Chondrocyte (in vitro differentiated cells): ENCODE measurements around the gene ASS1. TPM values are rescaled to one million over a fixed set of nuclear protein-coding genes. Genes with fewer than 3 reads are reported as not detected.

Experiments
- DNase-seq: peaks from one replicate; pipeline ENCODE4 v3.0.0; 2021; ENCODE audit warnings: mixed read lengths, low spot score
- H3K27ac Mint-ChIP-seq: one replicate; pipeline ENCODE4 v1.8.0; 2021; ENCODE audit warnings: mild to moderate bottlenecking, moderate library complexity, mixed read lengths; ENCODE audit not compliant: unreplicated experiment
- H3K27me3 Mint-ChIP-seq: 2 replicates; pipeline ENCODE4 v1.8.0; 2021; ENCODE audit warnings: low read depth, mixed read lengths
- H3K36me3 Mint-ChIP-seq: 2 replicates; pipeline ENCODE4 v1.8.0; 2021; ENCODE audit warnings: low read depth, mixed read lengths
- H3K4me1 Mint-ChIP-seq: 2 replicates; pipeline ENCODE4 v1.8.0; 2021; ENCODE audit warnings: low read depth, mild to moderate bottlenecking, mixed read lengths
- H3K4me3 Mint-ChIP-seq: one replicate; pipeline ENCODE4 v1.8.0; 2021; ENCODE audit warnings: mild to moderate bottlenecking, moderate library complexity, mixed read lengths; ENCODE audit not compliant: unreplicated experiment
- H3K9me3 Mint-ChIP-seq: 2 replicates; pipeline ENCODE4 v1.8.0; 2021; ENCODE audit warnings: low read depth, mixed read lengths
- total RNA-seq: library from RNA; stranded (reverse); gene quantifications from 3 replicates; pipeline ENCODE4 v1.2.1, GENCODE V29; 2021
- TF ChIP-seq, protein P1 (sequence below): fragments of 200-600 bp; sonication (generic); IDR thresholded peaks from 2 replicates; pipeline ENCODE4 v1.5.0; 2021; ENCODE audit warnings: antibody characterized with exemption, mild to moderate bottlenecking, moderate library complexity

The ASS1 gene
- total RNA-seq, 1 donor from 2014 or later = 193 TPM

DNA sequence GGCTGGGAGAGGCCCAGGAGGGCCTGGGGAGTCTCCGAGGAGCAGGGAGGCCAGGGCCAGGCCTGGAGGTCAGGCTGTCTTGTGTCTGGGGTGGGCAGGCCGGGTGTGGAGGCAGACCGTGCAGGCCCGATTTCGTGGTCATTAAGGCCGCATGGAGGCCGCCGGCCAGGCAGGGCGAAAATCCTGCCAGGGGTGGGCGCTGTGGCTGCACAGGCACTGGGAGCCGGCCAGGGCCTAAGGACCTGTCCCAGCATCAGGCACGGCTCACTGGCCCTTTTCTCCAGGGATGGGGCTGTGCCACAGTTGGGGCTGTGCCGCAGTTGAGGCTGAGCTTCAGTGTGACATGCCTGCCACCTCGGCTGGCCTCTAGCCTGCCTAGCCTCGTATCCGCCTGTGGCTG lies 35.9 kb downstream of the ASS1 start:
- Mint-ChIP-seq H3K4me1 (no peaks in the 10 kb centered on the region), H3K9me3 (no peaks in the 10 kb centered on the region), H3K27me3 (no peaks in the 10 kb centered on the region), H3K36me3 (peaks cover 20% of the 10 kb centered on the region), H3K27ac (no peak overlapping the region), H3K4me3 (no peak overlapping the region)
- TF ChIP-seq, protein P1, sequence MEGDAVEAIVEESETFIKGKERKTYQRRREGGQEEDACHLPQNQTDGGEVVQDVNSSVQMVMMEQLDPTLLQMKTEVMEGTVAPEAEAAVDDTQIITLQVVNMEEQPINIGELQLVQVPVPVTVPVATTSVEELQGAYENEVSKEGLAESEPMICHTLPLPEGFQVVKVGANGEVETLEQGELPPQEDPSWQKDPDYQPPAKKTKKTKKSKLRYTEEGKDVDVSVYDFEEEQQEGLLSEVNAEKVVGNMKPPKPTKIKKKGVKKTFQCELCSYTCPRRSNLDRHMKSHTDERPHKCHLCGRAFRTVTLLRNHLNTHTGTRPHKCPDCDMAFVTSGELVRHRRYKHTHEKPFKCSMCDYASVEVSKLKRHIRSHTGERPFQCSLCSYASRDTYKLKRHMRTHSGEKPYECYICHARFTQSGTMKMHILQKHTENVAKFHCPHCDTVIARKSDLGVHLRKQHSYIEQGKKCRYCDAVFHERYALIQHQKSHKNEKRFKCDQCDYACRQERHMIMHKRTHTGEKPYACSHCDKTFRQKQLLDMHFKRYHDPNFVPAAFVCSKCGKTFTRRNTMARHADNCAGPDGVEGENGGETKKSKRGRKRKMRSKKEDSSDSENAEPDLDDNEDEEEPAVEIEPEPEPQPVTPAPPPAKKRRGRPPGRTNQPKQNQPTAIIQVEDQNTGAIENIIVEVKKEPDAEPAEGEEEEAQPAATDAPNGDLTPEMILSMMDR = peak; percentile 39
- DNase-seq = no peak

DNA sequence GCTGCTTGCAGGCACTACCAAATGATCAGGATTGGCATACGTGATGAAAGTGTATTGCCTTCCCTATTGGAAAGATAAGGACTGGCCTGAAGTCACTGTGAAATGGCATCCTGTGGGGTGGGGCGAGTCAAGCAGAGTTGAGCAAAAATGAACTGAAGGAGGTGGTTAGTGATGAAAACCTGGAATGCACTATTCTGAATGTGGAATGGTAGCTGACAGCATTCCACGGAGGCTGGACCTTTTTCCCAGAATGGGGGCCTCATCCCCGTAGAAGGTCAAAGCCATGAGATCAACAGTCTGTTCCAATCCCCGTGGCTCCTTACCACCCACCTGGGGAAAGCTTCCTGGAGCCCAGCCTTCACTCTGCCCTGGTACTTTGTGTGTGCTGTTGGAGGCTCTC lies 37.7 kb downstream of the ASS1 start:
- peaks cover 25% of the 10 kb centered on the region for H3K36me3 Mint-ChIP-seq
- H3K27ac Mint-ChIP-seq = no peak overlapping the region
- no peaks in the 10 kb centered on the region for H3K4me1 Mint-ChIP-seq
- H3K9me3 Mint-ChIP-seq = no peaks in the 10 kb centered on the region
- DNase-seq = no peak
- no peaks in the 10 kb centered on the region for H3K27me3 Mint-ChIP-seq
- TF ChIP-seq, protein P1 = no peak
- H3K4me3 Mint-ChIP-seq = no peak overlapping the region

DNA sequence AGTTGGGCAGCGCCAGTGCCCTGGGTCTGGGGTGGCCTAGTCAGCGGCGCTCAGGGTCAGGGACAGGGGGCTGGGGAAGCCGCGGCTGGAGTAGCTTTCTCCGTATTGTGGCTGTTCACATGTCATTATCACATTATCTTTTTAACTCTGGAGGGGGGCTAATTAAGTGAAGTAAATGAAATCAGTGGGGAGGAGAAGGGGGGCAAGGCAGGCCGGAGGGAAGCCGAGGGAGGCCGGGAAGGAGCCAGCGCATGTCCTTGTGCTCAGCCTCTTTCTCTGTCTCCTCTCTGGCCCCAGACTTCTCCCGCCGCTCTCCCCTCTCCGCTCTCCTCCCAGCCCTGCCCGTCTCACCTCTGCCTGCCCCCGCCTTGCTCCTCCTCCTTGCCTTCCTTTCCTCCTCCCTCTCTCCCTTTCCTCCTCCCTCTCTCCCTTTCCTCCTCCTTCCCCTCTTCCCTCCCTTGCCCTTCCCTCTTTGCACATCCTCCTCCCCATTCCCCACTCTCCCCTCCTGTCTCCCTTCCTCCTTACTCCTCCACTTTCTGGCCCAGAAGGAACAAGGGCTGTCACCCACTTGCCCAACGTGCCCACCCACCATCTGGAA lies 38.7 kb downstream of the ASS1 start:
- TF ChIP-seq, protein P1 = no peak
- Mint-ChIP-seq H3K27ac (no peak overlapping the region), H3K36me3 (peaks cover 27% of the 10 kb centered on the region), H3K4me3 (no peak overlapping the region), H3K9me3 (no peaks in the 10 kb centered on the region), H3K27me3 (no peaks in the 10 kb centered on the region), H3K4me1 (no peaks in the 10 kb centered on the region)
- no peak for DNase-seq

- Mint-ChIP-seq H3K4me3 (no peak overlapping the region), H3K9me3 (no peaks in the 10 kb centered on the region), H3K36me3 (peaks cover 22% of the 10 kb centered on the region), H3K27me3 (no peaks in the 10 kb centered on the region), H3K27ac (no peak overlapping the region), H3K4me1 (no peaks in the 10 kb centered on the region)
- TF ChIP-seq, protein P1 = no peak
- no peak for DNase-seq
Measured at GRCh38 chr9:130484362-130485072, 39.8 kb downstream of the ASS1 start.

- Mint-ChIP-seq H3K9me3 (no peaks in the 10 kb centered on the region), H3K27me3 (no peaks in the 10 kb centered on the region), H3K27ac (no peak overlapping the region), H3K4me3 (no peak overlapping the region), H3K4me1 (no peaks in the 10 kb centered on the region), H3K36me3 (peaks cover 17% of the 10 kb centered on the region)
- TF ChIP-seq, protein P1 = no peak
- no peak for DNase-seq
Measured at GRCh38 chr9:130486103-130486502, 41.3 kb downstream of the ASS1 start.
